Aorta (tissue), 5 donors: Measurements from ENCODE around the gene MMD. TPM values are rescaled to one million over a fixed set of nuclear protein-coding genes. Genes with fewer than 3 reads are reported as not detected.
A peak's percentile ranks its signal among the peaks of the same experiment; 100 is the strongest.
"Not testable (repeated sequence)": the region's sequence is repeated elsewhere in the genome, so short reads cannot be mapped to it uniquely, and the experiment has no call there.

ENCODE experiments used
- ATAC-seq: fragments of 200-7000 bp; cut with Tn5 transposase; one replicate; pipeline ENCODE4 v1.9.1; 2022; ENCODE audit warnings: moderate library complexity; ENCODE audit not compliant: low FRiP score
- DNase-seq, 2 donors: peaks; one replicate each; pipeline ENCODE4 v3.0.0-alpha.2; 2020
- H3K27ac ChIP-seq, 2 donors: one replicate each; pipeline ENCODE4 v1.5.1; 2013; ENCODE audit warnings: low read length in 2 of 2, mild to moderate bottlenecking in 2 of 2, moderate library complexity in 2 of 2, control low read depth in 1 of 2, inconsistent platforms in 1 of 2, low read depth in 1 of 2
- H3K27me3 ChIP-seq, 2 donors: one replicate each; pipeline ENCODE4 v1.6.1; 2013; ENCODE audit warnings: control low read depth in 1 of 2, low read length in 1 of 2, mild to moderate bottlenecking in 1 of 2, moderate library complexity in 1 of 2; ENCODE audit not compliant: insufficient read depth in 2 of 2, control insufficient read depth in 1 of 2
- H3K36me3 ChIP-seq, 2 donors: one replicate each; pipeline ENCODE4 v1.6.1; 2013; ENCODE audit warnings: control low read depth in 1 of 2, low read length in 1 of 2, mild to moderate bottlenecking in 1 of 2; ENCODE audit not compliant: insufficient read depth in 2 of 2, control insufficient read depth in 1 of 2
- H3K4me1 ChIP-seq, 2 donors: one replicate each; pipeline ENCODE4 v1.6.1; 2013; ENCODE audit warnings: low read length in 2 of 2, control low read depth in 1 of 2, mild to moderate bottlenecking in 1 of 2, moderate library complexity in 1 of 2; ENCODE audit not compliant: insufficient read depth in 2 of 2, control insufficient read depth in 1 of 2
- H3K4me3 ChIP-seq, 2 donors: one replicate each; pipeline ENCODE4 v1.5.1; 2013; ENCODE audit warnings: low read length in 2 of 2, control low read depth in 1 of 2, mild to moderate bottlenecking in 1 of 2
- H3K9me3 ChIP-seq: one replicate; pipeline ENCODE4 v1.6.1; 2013; ENCODE audit warnings: mild to moderate bottlenecking, low read length; ENCODE audit not compliant: control insufficient read depth
- WGBS, 2 donors: extraction: QIAGEN DNeasy Blood & Tissue Kit; methylation state at CpG; one replicate each; pipeline ENCODE4 v1.1.7; 2013; 5-methylcytosine and 5-hydroxymethylcytosine counted together
- intact Hi-C, 2 donors: fragments of 100-400 bp; cut with DNase I; formaldehyde crosslinking; loops; one replicate each; pipeline versions ENCODE4 v1.14.2 to v1.15.0; 2022
- polyA plus RNA-seq, 2 donors: library from polyadenylated mRNA; stranded (reverse); fragments of 200-250 nt; gene quantifications; one replicate each; pipeline ENCODE4 v1.2.3, GENCODE V29; 2013
- total RNA-seq, 2 donors: library from RNA; stranded (reverse); fragmentation: NEBNext Ultra II Directional; extraction: Animal tissue kit (Norgen Biotek cat#: 25700); gene quantifications; one replicate each; pipeline ENCODE4 v1.2.1, GENCODE V29; 2021
- donor health status: healthy with polysubstance abuse.
- donor health status: Bipolar disorder and iron deficiency.
- donor health status: DM: no; HTN: no; CAD: no.
- donor health status: DM: no; HTN: no; CAD: no.
- donor health status: DM: yes; HTN: yes; CAD: no.

The MMD gene
- total and polyA plus RNA-seq, 4 donors: 3.3 to 13.9 (median 11.1) TPM

GRCh38 chr17:55446581-55447205 is 25.1 kb upstream of the MMD start:
- Histone ChIP-seq H3K27ac (no peak overlapping the region), H3K4me3 (no peak overlapping the region), H3K9me3 (no peaks in the 10 kb centered on the region), H3K4me1 (no peaks in the 10 kb centered on the region), H3K27me3 (no peaks in the 10 kb centered on the region), H3K36me3 (no peaks in the 10 kb centered on the region)
- 74 to 81% methylated on average over 4 of the region's 4 CpGs for WGBS, 2 donors
- ATAC-seq (no peak), DNase-seq (no peak)
- intact Hi-C loops: no loop called here

- DNase-seq (peak in 1 of 2 donors; percentile 49), ATAC-seq (peak; percentile 57)
- H3K36me3 ChIP-seq, H3K27me3 ChIP-seq, H3K4me3 ChIP-seq, H3K27ac ChIP-seq, intact Hi-C loops, H3K4me1 ChIP-seq, H3K9me3 ChIP-seq: not testable (repeated sequence)
- WGBS, 2 donors: 95 to 96% methylated on average over 4 of the region's 4 CpGs
Measured at GRCh38 chr17:55446004-55446403, 24.4 kb upstream of the MMD start.

- Histone ChIP-seq H3K9me3 (no peaks in the 10 kb centered on the region), H3K27ac (no peak overlapping the region), H3K36me3 (no peaks in the 10 kb centered on the region), H3K4me1 (no peaks in the 10 kb centered on the region), H3K27me3 (no peaks in the 10 kb centered on the region), H3K4me3 (no peak overlapping the region)
- ATAC-seq (no peak), DNase-seq (no peak)
- WGBS, 2 donors: 70% methylated on average over 6 of the region's 6 CpGs
- intact Hi-C loops: no loop called here
Measured at GRCh38 chr17:55444471-55445441, 23.1 kb upstream of the MMD start.

- intact Hi-C loops: no loop called here
- Histone ChIP-seq H3K9me3 (no peaks in the 10 kb centered on the region), H3K27me3 (no peaks in the 10 kb centered on the region), H3K4me1 (no peaks in the 10 kb centered on the region), H3K36me3 (no peaks in the 10 kb centered on the region), H3K4me3 (no peak overlapping the region), H3K27ac (no peak overlapping the region)
- ATAC-seq (no peak), DNase-seq (no peak)
- WGBS, 2 donors: 92 to 95% methylated on average over 10 of the region's 10 CpGs
Measured at GRCh38 chr17:55443904-55444303, 22.3 kb upstream of the MMD start.

GRCh38 chr17:55442953-55443683 is 21.5 kb upstream of the MMD start:
- no peak for ATAC-seq
- H3K4me3 ChIP-seq: no peak overlapping the region
- no peaks in the 10 kb centered on the region for H3K27me3 ChIP-seq
- no peak for DNase-seq
- H3K36me3 ChIP-seq: no peaks in the 10 kb centered on the region
- no peak overlapping the region for H3K27ac ChIP-seq
- 73 to 84% methylated on average over 6 of the region's 6 CpGs for WGBS, 2 donors
- H3K4me1 ChIP-seq: no peaks in the 10 kb centered on the region
- H3K9me3 ChIP-seq: no peaks in the 10 kb centered on the region
- intact Hi-C loops: no loop called here

- intact Hi-C loops: no loop called here
- 74 to 82% methylated on average over 5 of the region's 5 CpGs for WGBS, 2 donors
- Histone ChIP-seq H3K4me3 (no peak overlapping the region), H3K27ac (no peak overlapping the region), H3K4me1 (no peaks in the 10 kb centered on the region), H3K27me3 (no peaks in the 10 kb centered on the region), H3K36me3 (no peaks in the 10 kb centered on the region), H3K9me3 (no peaks in the 10 kb centered on the region)
- no peak for ATAC-seq
- DNase-seq: no peak
Measured at GRCh38 chr17:55442462-55442861, 20.8 kb upstream of the MMD start.

GRCh38 chr17:55441544-55441943 is 19.9 kb upstream of the MMD start:
- no peak for ATAC-seq
- intact Hi-C loops: no loop called here
- no peak overlapping the region for H3K4me3 ChIP-seq

GRCh38 chr17:55440391-55440790 is 18.8 kb upstream of the MMD start:
- 53 to 57% methylated on average over 3 of the region's 3 CpGs for WGBS, 2 donors

More at GRCh38 chr17:55441544-55441943, 19.9 kb upstream of the MMD start:
- WGBS, 2 donors: 57 to 59% methylated on average over 2 of the region's 2 CpGs
- no peak for DNase-seq
- H3K36me3 ChIP-seq: no peaks in the 10 kb centered on the region
- H3K9me3 ChIP-seq: no peaks in the 10 kb centered on the region
- no peaks in the 10 kb centered on the region for H3K27me3 ChIP-seq
- H3K27ac ChIP-seq: no peak overlapping the region
- H3K4me1 ChIP-seq: no peaks in the 10 kb centered on the region

More at GRCh38 chr17:55440391-55440790, 18.8 kb upstream of the MMD start:
- H3K4me1 ChIP-seq: no peaks in the 10 kb centered on the region
- DNase-seq: no peak
- no peak for ATAC-seq
- intact Hi-C loops: no loop called here
- H3K36me3 ChIP-seq: no peaks in the 10 kb centered on the region
- H3K27me3 ChIP-seq: no peaks in the 10 kb centered on the region
- H3K9me3 ChIP-seq: no peaks in the 10 kb centered on the region
- H3K4me3 ChIP-seq: no peak overlapping the region
- H3K27ac ChIP-seq: no peak overlapping the region
